Vagina (tissue), 2 donors: ENCODE results near the gene DAZAP1. TPM values are rescaled to one million over a fixed set of nuclear protein-coding genes. Genes with fewer than 3 reads are reported as not detected.

Experiments
- DNase-seq, 2 donors: peaks; one replicate each; pipeline ENCODE4 v3.0.0-alpha.2; 2017; ENCODE audit errors: extremely low spot score in 2 of 2
- H3K27ac ChIP-seq: fragments of 200-600 bp; sonication (generic); one replicate; pipeline ENCODE4 v1.5.1; 2019
- H3K27me3 ChIP-seq: fragments of 200-600 bp; sonication (generic); one replicate; pipeline ENCODE4 v1.5.1; 2019
- H3K36me3 ChIP-seq, 2 donors: fragments of 200-600 bp; sonication (generic); one replicate each; pipeline ENCODE4 v1.5.1; 2017 to 2019
- H3K4me1 ChIP-seq: fragments of 200-600 bp; sonication (generic); one replicate; pipeline ENCODE4 v1.5.1; 2019
- H3K4me3 ChIP-seq, 2 donors: fragments of 200-600 bp; sonication (generic); 1 replicate in 1 of 2; 2 replicates in 1 of 2; pipeline ENCODE4 v1.5.1; 2016 to 2019
- H3K9me3 ChIP-seq: fragments of 200-600 bp; sonication (generic); one replicate; pipeline ENCODE4 v1.5.1; 2019
- CTCF ChIP-seq, 3 experiments: fragments of 450-650 bp in 2 of 3; fragments of 200-600 bp in 1 of 3; sonication (generic) in 1 of 3; IDR thresholded peaks; one replicate each; pipeline ENCODE4 v1.5.1; 2017 to 2019; ENCODE audit warnings: antibody characterized with exemption in 3 of 3, mild to moderate bottlenecking in 2 of 3, moderate library complexity in 2 of 3
- POLR2A ChIP-seq, 2 donors: fragments of 450-650 bp; IDR thresholded peaks; one replicate each; pipeline ENCODE4 v1.6.1; 2017; ENCODE audit warnings: antibody characterized with exemption in 2 of 2, mild to moderate bottlenecking in 2 of 2, moderate library complexity in 2 of 2
- POLR2AphosphoS5 ChIP-seq, 2 donors: sonication (generic); formaldehyde crosslinking; IDR thresholded peaks; one replicate each; pipeline ENCODE4 v1.9.0; 2017; ENCODE audit warnings: antibody characterized with exemption in 2 of 2, mild to moderate bottlenecking in 2 of 2, low read depth in 1 of 2; ENCODE audit not compliant: insufficient read depth in 1 of 2
- intact Hi-C: fragments of 100-400 bp; cut with DNase I; formaldehyde crosslinking; loops from one replicate; pipeline ENCODE4 v1.15.1; 2023
- total RNA-seq: library from RNA; depleted of rRNA; stranded (reverse); fragments of >200 nt; gene quantifications from one replicate; pipeline ENCODE4 v1.2.3, GENCODE V29; 2016

DAZAP1 gene
- total RNA-seq, 1 donor from 2014 or later = 29.7 TPM

- no peak overlapping the region for H3K27ac ChIP-seq
- intact Hi-C loops = no loop called here
- H3K4me3 ChIP-seq = no peak overlapping the region
- H3K4me1 ChIP-seq = peaks cover 9% of the 10 kb centered on the region
- H3K27me3 ChIP-seq = no peaks in the 10 kb centered on the region
- H3K36me3 ChIP-seq = no peaks in the 10 kb centered on the region
- H3K9me3 ChIP-seq = no peaks in the 10 kb centered on the region
- DNase-seq = no peak
- no peak for TF ChIP-seq CTCF (IDR thresholded peaks at IDR 0.05)
- TF ChIP-seq POLR2A (IDR thresholded peaks at IDR 0.05) = no peak
Measured at GRCh38 chr19:1483131-1483978, 76.0 kb downstream of the DAZAP1 start.

GRCh38 chr19:1483979-1484428 is 76.6 kb downstream of the DAZAP1 start:
- TF ChIP-seq CTCF (IDR thresholded peaks at IDR 0.05) (no peak), POLR2AphosphoS5 (IDR thresholded peaks at IDR 0.05; ENCODE audit: insufficient read depth in 1 of 2, low read depth in 1 of 2) (no peak), POLR2A (IDR thresholded peaks at IDR 0.05) (no peak)
- Histone ChIP-seq H3K36me3 (no peaks in the 10 kb centered on the region), H3K4me1 (peaks cover 5% of the 10 kb centered on the region), H3K27ac (no peak overlapping the region), H3K9me3 (no peaks in the 10 kb centered on the region), H3K4me3 (no peak overlapping the region), H3K27me3 (no peaks in the 10 kb centered on the region)
- no peak for DNase-seq
- intact Hi-C loops = no loop called here

Other genes starting within 250 kb of the DAZAP1 start
- 54.0 TPM for gene SBNO2, start 233.3 kb upstream of the DAZAP1 start, total RNA-seq
- gene STK11, start 201.8 kb upstream of the DAZAP1 start, total RNA-seq = 54.5 TPM
- gene CBARP, start 169.6 kb upstream of the DAZAP1 start, total RNA-seq = 3.9 TPM
- 154 TPM for gene ATP5F1D, start 165.8 kb upstream of the DAZAP1 start, total RNA-seq
- 170 TPM for gene MIDN, start 159.0 kb upstream of the DAZAP1 start, total RNA-seq
- 192 TPM for gene CIRBP, start 138.3 kb upstream of the DAZAP1 start, total RNA-seq
- gene FAM174C, start 132.1 kb upstream of the DAZAP1 start, total RNA-seq = 64.8 TPM
- gene EFNA2, start 121.7 kb upstream of the DAZAP1 start, total RNA-seq = not detected
- gene NDUFS7, start 23.7 kb upstream of the DAZAP1 start, total RNA-seq = 141 TPM
- 29.0 TPM for gene GAMT, start 6.0 kb upstream of the DAZAP1 start, total RNA-seq
- gene RPS15, start 30.8 kb downstream of the DAZAP1 start, total RNA-seq = 3,906 TPM
- 1.2 TPM for gene APC2, start 42.5 kb downstream of the DAZAP1 start, total RNA-seq
- gene C19orf25, start 71.6 kb downstream of the DAZAP1 start, total RNA-seq = 25.0 TPM
- 5.4 TPM for gene PCSK4, start 82.8 kb downstream of the DAZAP1 start, total RNA-seq
- 6.1 TPM for gene REEP6, start 83.6 kb downstream of the DAZAP1 start, total RNA-seq
- 22.6 TPM for gene ADAMTSL5, start 105.4 kb downstream of the DAZAP1 start, total RNA-seq
- gene PLK5, start 116.5 kb downstream of the DAZAP1 start, total RNA-seq = 0.49 TPM
- 21.4 TPM for gene MEX3D, start 160.7 kb downstream of the DAZAP1 start, total RNA-seq
- 66.0 TPM for gene MBD3, start 185.3 kb downstream of the DAZAP1 start, total RNA-seq
- 79.8 TPM for gene UQCR11, start 197.9 kb downstream of the DAZAP1 start, total RNA-seq
- gene TCF3, start 245.0 kb downstream of the DAZAP1 start, total RNA-seq = 26.0 TPM